ENCODE measurements around the gene TRIM15.

GRCh38 chr6:30136570-30137286 lies 26.6 kb upstream of the TRIM15 start:
- no peak for TF ChIP-seq CTCF (IDR thresholded peaks at IDR 0.05; ENCODE audit: low read length)
- TF ChIP-seq EZH2 (IDR thresholded peaks at IDR 0.05; ENCODE audit: borderline replicate concordance, low read length): no peak
